NCI-H187 (cell line): Measurements from ENCODE around the gene SERINC5.

ENCODE experiments used
- DNase-seq, 2 experiments: peaks; one replicate each; lab custom pipeline; 2025; lab: John Stamatoyannopoulos, UW

Gene SERINC5

GRCh38 chr5:80254767-80255430 lies 949 bp downstream of the SERINC5 start:
- DNase-seq = no peak

GRCh38 chr5:80251636-80252035 lies 4.2 kb downstream of the SERINC5 start:
- DNase-seq = no peak

DNA sequence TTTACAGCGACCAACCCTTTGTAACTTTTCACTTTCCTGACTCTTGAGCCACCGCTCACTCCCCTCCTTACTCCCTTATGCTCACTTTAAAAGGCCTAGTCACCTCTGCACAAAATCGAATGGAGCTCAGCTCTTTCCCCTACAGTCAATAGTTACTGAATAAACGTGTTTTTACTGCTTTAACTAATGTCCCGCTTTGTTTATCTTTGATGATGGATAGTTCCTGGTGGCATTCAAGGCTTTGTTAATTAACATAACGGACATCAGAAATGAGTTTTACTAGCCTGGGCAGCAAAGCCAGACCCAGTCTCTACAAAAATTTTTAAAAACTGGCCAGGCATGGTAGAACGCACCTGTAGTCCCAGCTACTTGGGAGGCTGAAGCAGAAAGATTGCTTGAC lies 5.0 kb downstream of the SERINC5 start:
- DNase-seq = no peak

- DNase-seq = no peak
Observed at GRCh38 chr5:80249901-80250300, 5.9 kb downstream of the SERINC5 start.

DNA sequence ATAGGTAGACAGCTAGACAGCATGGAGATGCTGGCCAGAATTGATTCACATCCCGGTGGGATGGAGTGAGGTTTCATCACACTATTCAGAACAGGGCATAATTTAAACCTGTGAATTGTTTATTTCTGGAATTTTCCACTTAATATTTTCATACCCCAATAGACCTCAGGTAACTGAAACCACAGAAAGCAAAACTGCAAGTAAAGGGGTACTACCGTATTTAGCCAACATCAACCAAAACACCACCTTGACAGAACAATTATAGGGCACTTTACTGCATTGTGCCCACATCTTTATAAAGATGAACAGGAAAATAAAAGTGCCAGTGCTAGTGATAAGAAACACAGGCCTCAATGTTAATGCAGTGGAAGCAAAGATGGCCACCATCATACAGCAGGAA lies 7.5 kb downstream of the SERINC5 start:
- DNase-seq = no peak

- DNase-seq = no peak
Observed at GRCh38 chr5:80246995-80247729, 8.7 kb downstream of the SERINC5 start.

- no peak for DNase-seq
Observed at GRCh38 chr5:80246001-80246758, 9.7 kb downstream of the SERINC5 start.

DNA sequence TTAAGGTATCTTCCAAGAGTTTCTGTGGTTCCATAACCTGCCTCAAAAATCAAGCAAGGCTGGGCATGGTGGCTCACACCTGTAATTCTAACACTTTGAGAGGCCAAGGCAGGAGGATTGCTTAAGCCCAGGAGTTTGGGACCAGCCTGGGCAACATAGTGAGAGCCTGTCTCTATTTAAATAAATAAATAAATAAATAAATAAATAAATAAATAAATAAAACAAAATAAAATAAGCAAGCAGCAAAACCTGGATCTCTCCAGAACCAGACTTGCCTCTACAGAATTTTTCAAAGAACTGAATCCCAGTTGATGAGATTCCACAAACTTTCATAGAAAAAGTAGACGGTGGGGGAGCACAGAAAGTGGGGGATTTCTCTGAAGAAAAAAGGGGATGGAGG lies 12.3 kb downstream of the SERINC5 start:
- DNase-seq = no peak

DNA sequence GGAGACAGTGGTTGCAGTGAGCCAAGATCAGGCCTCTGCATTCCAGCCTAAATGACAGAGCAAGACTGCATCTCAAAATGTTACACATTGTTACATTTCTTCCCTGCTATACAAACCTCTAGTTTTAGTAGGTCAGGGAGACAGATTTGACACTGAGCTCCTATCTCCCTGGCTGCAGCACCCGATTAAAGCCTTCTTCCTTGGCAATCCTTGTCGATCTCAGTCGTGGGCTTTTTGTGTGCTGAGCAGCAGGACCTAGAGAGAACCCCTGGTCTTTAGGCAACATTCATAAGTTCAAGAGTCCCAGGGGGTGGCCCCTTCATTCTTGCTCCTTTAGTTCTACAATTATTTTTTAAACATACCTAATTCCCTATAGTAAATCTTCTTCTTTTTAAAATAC lies 13.0 kb downstream of the SERINC5 start:
- no peak for DNase-seq

DNA sequence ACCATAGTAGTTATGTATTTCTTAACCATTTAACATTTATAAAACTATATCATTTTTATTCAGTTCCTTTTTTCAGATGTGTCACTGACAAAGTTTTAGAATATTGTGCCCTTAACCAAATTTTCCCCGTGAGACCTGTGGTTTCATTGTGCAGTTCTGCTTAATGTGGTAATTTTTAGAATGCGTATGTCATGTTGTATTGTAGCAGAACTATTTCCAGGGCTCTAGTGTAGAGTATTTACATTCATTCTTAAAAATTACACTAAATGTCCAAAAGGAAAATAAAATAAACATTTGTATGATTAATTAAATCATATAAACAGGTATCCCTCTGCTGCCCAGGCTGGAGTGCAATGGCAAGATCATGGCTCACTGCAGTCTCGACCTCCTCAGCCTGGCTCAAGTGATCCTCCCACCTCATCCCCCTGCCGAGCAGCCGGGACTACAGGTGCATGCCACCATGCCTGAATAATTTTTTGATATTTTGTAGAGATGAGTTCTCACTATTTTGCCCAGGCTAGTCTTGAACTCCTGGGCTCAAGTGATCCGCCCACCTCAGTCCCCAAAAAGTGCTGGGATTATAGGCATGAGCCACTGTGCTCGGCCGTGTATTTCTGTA lies 15.4 kb downstream of the SERINC5 start:
- no peak for DNase-seq

DNA sequence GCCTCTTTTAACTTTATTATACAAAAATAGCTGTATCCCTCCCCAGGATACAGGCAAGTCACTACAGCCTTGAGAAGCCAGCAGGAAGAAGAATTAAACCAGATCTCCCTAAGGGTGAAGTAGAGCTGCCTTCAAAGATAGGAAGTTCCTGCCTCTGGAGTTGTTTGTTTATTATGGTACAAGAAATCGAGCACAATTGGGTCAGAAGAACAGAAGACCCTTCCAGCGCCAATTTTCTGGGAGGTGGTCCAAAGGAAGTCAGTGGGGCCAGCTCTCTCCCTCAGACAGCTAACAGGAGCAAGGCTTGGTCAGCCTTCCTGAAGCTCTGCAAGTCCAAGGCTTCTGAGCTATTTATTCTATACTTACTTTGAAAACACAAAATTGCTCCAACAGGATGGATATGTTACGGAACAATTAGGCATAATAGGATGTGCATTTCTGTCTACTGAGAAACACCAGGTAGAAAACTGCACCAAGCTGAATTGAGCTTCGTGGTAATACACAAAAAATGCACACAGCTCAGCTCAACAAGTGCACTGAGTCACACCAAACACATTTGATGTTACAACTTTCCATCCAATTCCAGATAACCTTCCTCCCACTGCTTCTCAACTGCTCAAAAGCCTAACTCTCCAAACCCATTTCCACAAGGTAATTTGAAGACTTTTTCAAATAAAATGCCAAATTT lies 16.0 kb downstream of the SERINC5 start:
- DNase-seq = no peak

DNA sequence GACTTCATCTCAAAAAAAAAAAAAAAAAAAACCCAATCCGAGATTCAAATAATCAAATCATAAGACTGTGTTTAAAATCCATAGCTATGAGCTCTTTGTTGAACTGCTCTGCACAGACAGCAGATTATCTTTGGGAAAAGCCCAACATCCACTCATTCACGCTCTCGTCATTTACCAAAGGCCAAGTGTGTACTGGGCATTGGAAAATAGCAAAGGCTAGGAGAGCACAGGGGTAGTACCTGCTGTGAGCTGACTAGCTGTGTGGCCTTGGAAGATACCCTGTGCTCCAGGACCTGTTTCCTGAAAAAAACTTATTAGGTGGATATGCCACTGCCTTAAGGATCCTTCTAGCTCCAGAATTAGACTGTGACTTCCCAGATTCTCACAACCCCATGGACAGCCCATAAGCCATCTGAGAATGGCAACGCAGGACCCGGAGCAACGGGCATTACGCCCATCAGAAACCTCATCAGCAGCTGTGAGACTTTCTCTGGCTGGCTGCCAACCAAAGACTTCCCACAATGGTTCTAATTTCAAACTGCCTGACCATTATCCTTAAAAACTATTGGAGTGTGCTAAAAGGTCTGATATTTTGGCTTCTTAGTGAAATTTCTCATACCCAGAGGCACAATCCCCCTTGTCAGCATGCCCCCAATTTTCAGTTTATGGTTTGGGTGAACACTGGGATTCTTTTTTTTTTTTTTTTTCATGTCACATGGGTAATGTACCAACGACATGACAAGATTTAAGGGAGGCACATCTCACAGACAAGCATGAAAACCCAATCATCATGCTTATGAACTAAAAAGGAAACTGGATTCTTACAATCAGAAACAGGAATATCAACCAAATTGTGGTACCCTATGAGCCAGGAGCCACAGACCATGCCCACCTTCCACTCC lies 16.8 kb downstream of the SERINC5 start:
- no peak for DNase-seq

GRCh38 chr5:80238097-80238496 lies 17.8 kb downstream of the SERINC5 start:
- DNase-seq = no peak

DNA sequence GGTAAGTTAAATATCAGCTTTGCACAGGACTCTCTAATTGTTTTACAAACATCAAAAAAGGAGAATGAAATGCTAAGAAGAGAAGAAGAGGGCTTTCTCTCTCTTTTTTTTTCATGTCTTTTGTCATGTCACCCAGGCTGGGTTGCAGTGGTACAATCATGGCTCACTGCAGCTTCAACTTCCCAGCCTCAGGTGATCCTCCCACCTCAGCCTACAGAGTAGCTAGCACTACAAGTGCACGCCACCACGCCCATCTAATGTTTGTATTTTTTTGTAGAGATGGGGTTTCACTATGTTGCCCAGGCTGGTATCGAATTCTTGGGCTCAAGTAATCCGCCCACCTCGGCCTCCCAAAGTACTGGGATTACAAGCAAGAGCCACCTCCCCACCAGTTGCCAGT lies 18.6 kb downstream of the SERINC5 start:
- DNase-seq = no peak

- DNase-seq = no peak
Observed at GRCh38 chr5:80234116-80234948, 21.5 kb downstream of the SERINC5 start.

- no peak for DNase-seq
Observed at GRCh38 chr5:80231693-80232092, 24.2 kb downstream of the SERINC5 start.

DNA sequence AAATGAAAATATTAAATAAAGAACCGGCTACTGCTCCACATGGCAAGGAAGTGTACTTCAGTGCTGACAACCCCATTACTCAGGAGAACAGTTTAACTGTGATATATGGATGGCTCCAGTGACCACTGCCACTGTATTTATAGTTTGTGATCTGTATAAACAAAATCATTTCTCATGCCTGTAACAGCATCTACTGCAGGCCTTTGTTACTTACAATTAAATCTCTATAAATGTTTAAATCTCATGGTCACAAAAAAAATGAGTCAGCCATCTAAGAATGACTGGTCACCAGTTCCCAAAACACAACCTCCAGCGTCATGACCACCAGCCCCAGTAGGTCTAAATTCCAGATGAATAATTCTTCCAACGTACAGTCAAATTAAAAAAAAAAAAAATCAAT lies 24.6 kb downstream of the SERINC5 start:
- DNase-seq = no peak

DNA sequence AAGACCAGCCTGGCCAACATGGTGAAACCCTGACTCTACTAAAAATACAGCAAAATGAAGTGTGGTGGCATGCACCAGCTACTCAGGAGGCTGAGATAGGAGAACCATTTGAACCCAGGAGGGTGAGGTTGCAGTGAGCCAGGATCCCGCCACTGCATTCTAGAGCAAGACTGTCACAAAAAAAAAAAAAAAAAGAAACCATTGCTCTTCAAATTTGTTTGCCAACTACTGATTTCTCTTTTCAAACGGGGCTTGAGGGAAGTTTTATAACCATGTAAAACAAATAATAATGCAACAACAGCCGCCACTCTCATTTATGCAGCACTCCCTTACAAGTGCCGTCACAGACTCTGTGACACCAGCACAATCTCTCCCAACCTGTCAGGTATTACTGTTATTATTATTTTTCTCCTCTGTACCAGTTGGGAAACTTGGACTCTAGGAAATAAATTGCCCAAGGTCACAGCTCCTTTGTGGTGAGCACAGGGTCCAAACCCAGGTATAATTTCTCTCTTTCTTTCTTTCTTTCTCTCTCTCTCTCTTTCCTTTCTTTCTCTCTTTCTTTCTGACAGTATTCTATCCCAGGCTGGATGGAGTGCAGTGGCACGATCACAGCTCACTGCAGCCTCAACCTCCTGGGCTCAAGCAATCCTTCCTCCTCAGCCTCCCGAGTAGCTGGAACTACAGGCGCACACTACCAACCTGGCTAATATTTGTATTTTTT lies 25.4 kb downstream of the SERINC5 start:
- no peak for DNase-seq

DNA sequence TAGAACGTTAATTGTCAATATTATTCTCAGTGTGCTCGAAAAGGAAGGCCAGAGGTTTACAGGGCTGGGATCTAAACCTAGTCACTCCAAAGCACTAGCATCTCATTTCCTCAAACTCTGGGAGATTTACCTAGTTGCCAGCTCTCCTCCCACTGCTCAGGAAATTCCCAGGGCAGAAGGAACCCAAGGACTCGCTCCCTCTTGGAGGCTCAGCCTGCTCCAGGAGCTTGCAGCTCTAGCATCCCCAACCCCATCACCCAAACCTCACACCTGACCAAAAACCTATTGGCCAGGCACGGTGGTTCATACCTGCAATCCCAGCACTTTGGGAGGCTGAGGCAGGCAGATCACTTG lies 26.0 kb downstream of the SERINC5 start:
- DNase-seq = no peak
